Measurements from ENCODE around the gene CACHD1.
A peak's percentile ranks its signal among the peaks of the same experiment; 100 is the strongest.

The CACHD1 gene

DNA sequence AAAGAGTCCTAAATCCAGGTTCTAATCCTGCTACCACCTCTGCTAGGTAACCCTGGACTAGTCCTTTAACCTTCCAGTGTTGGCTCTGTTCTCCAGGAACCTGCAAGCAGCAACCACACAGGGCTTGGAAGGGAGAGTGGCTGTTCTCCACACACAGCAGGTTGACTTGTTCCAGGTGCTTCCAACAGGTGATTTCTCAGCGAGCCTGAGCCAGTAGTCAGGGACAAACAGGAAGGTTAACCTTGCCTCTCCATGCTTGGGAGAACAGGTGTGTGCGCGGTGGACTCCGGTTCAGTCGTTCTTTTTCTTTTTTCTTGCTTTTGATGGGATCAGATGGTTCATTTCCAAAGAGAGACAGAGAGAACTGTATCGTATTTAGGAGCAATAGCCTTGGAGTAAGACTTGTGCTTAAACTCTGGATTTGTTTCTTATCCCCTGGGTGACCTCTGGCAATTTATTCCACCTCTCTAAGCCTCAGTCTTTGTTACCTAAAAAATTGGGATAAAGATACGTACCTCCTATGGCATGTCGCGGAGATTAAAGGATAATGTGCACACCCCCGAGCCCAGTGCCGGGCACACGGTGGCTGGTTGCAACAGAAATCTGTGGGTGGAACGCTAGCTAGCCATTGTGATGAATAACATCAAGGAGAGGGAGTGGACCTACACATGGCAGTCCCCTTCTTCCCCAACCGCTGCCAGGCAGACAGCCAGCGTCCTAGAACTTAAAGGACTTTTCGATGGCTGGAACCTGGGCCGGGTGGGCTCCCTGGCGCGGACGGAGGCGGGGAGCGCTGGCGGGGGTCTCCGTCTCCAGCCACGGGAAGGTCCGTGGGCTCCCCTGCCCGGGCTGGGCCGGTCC is 583 bp upstream of the CACHD1 start:
- Mint-ChIP-seq H3K9me3 (no peaks in the 10 kb centered on the region), H3K27ac (no peak overlapping the region), H3K4me3 (peak overlapping the region; percentile 70 to 91), H3K4me1 (peaks cover 23% of the 10 kb centered on the region), H3K27me3 (peaks cover 46% of the 10 kb centered on the region)
- DNase-seq (peak in 1 of 2 donors; percentile 16), ATAC-seq (peak; percentile 15)

DNA sequence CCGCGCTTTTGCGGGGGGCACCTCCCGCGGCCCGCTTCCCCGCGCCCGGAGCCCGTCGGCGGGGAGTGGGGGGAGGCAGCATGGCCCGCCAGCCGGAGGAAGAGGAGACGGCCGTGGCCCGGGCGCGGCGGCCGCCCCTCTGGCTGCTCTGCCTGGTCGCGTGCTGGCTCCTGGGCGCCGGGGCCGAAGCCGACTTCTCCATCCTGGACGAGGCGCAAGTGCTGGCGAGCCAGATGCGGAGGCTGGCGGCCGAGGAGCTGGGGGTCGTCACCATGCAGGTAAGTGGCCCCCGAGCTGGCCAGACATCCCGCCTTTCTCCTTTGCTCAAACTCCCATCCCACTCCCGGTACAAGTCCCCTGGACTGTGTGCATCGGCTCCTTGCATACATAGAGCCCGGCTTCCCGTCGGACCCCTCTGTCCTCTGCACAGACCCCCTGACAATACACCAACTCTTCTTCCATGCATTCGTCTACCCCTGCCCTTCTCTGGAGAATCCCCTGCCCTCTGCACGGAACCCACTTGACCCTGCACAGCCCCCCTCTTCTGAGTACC is 812 bp downstream of the CACHD1 start:
- DNase-seq (peak in 1 of 2 donors; percentile 23), ATAC-seq (peak; percentile 55)
- peak overlapping the region; percentile 91 to 100 for H3K4me3 Mint-ChIP-seq
- peak overlapping the region; percentile 45 to 75 for H3K27ac Mint-ChIP-seq
- H3K4me1 Mint-ChIP-seq, result peaks cover 23% of the 10 kb centered on the region
- peaks cover 46% of the 10 kb centered on the region for H3K27me3 Mint-ChIP-seq
- no peaks in the 10 kb centered on the region for H3K9me3 Mint-ChIP-seq

DNA sequence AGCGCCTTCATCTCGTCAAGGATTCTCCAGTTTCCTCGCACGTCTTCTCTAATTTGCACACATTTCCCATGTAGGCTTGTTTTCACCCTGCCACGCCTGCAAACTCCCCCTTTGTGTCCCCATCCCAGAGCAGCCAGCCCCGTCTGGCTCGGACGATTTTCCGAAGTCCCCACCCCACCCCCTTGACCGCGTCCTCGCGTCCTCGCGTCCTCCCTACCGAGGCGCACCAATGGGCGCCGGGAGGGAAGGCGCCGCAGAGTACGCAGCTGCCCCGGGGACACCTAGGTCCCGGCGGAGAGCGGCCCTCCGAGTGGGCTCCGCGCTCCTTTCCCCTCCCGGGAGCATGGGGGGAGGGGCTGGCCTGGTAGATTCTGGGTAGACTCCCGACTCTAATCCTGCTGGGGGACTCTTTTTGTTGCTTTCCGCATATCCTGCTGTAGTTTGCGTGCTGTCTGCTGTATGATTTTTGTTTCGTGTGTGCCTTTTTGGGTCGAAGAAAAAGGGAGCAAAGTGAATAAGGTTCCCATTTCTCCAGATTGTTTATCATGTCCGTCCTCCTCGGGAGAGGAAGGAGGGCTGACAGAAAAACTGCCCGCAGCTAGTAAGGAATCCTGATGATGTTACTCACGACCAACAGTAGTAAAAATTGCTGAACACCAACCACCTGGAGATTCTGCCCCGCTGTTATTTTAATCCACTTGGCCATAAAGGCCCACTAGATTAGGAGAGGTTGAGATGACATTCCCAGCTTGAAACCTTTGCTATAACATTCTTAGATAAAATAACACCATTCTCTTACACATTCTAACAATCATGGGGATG is 1.5 kb downstream of the CACHD1 start:
- H3K27me3 Mint-ChIP-seq, result peaks cover 46% of the 10 kb centered on the region
- no peaks in the 10 kb centered on the region for H3K9me3 Mint-ChIP-seq
- DNase-seq (peak; percentile 23 to 29), ATAC-seq (peak; percentile 35)
- peaks cover 24% of the 10 kb centered on the region for H3K4me1 Mint-ChIP-seq
- peak overlapping the region; percentile 91 to 100 for H3K4me3 Mint-ChIP-seq
- H3K27ac Mint-ChIP-seq, result peak overlapping the region; percentile 45 to 77

DNA sequence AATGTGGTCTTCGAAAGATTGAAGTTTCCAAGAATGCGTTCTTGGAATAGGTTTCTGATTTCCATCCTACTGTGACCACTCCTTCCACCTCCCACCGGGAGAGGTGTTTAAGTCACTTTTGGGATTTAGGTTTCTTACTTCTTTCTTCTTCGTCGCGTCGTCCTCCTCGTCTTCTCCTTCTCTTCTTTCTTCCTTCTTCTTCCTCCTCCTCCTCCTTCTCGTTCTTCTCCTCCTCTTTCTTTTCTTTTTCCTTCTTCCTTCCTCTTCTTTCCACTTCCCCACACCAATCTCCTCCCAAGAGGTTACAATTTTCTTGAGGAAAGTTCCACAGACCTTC is 2.1 kb downstream of the CACHD1 start:
- no peaks in the 10 kb centered on the region for H3K9me3 Mint-ChIP-seq
- peaks cover 30% of the 10 kb centered on the region for H3K4me1 Mint-ChIP-seq
- H3K27me3 Mint-ChIP-seq, result peaks cover 46% of the 10 kb centered on the region
- peak overlapping the region in 1 of 2 donors; percentile 20 for H3K27ac Mint-ChIP-seq
- H3K4me3 Mint-ChIP-seq, result peak overlapping the region; percentile 39 to 63
- ATAC-seq (no peak), DNase-seq (no peak)

DNA sequence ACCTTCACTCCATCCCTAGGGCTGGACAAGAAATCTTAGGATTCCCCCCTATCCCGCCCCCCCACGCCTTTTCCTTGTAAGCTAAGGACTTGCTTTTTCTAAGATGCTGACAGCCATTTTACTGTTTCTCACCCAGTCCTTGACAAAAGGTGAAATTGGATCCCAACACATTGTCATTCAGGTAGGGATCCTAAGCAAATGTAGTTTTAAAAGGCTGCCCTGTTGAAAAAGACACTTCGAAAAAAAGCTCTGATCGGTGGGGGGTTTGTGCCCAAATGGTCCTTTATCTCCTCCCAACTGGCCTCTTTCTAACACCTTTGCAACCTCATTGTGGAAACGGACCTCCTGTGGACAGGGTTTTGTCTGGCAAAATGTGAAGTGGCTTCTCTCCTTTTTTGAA is 2.9 kb downstream of the CACHD1 start:
- ATAC-seq, result no peak
- Mint-ChIP-seq H3K4me3 (no peak overlapping the region), H3K27me3 (peaks cover 39% of the 10 kb centered on the region)

DNA sequence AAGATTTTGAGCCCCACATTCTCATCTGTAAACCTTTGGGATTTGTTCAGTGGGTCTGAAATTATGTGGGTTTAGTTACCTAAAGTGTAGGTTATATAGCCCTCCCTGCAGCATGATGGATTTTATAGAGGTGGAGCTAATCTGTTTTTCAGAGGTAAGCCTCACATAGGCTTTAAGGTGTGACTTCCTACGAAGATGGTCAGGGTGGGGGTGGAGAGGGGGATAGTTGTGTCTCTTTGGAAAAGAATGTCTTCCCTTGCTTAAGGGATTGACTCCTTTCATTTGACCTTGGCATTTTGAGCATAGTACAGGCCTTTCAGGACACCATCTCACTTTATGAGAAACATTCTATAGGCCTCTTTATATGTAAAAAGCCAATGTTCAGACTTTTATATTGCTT is 3.4 kb downstream of the CACHD1 start:
- Mint-ChIP-seq H3K27ac (no peak overlapping the region), H3K4me3 (no peak overlapping the region), H3K9me3 (no peaks in the 10 kb centered on the region), H3K27me3 (peaks cover 33% of the 10 kb centered on the region), H3K4me1 (peaks cover 32% of the 10 kb centered on the region)
- DNase-seq, result no peak
- no peak for ATAC-seq

More for the DNA sequence above, 2.9 kb downstream of the CACHD1 start:
- no peak overlapping the region for H3K27ac Mint-ChIP-seq
- no peaks in the 10 kb centered on the region for H3K9me3 Mint-ChIP-seq
- DNase-seq, result no peak
- peaks cover 32% of the 10 kb centered on the region for H3K4me1 Mint-ChIP-seq

DNA sequence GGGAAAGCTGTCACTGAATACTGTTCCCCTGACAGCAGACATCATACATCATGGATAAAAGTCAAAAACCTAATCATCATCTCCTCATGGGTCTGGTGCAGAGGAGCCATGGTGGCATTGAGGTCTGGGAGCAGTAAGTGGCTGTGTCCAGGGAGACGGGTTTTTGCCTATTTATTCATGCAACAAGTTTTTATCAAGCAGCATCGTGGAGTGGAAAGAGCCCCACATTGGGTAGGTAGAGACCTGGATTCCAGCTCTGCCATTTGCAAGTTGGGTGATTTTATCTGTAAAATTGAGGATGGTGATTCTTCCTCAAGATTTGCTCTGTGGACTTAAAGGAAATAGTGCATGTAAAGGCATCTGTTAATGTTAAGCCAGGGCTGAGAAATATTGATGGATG is 4.2 kb downstream of the CACHD1 start:
- Mint-ChIP-seq H3K4me1 (peaks cover 32% of the 10 kb centered on the region), H3K27me3 (peaks cover 25% of the 10 kb centered on the region)
- no peak for ATAC-seq

DNA sequence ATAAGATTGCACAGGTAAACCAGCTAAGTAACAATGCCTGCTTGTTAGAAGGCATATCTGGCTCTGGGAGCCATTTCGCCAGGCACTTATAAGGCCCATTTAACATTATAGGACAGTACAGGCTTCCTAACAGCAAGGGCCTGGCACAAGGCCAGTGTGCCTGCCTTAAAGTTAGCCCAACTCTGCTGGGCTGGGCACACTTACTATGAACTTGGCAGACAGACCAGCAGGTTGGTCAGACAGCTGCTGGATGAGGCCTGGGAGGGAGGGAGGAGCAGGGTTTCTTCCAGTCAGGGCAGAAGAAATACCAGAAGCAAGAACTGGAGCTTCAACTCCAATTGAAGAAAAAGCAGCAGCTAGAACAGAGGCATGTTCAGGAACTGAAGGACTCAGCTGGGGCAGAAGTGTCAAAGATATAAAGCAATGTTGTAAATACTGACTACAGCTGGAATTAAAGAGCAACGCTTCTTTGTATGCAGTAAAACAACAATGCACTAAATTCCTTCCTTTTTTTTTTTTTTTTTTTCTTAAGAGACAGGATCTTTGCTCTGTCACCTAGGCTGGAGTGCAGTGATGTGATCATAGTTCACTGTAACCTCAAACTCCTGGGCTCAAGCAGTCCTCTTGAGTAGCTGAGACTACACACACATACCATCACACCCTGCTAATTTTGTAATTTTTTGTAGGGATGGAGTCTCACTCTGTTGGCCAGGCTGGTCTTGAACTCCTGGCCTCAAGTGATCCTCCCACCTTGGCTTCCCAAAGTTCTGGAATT is 4.9 kb downstream of the CACHD1 start:
- ATAC-seq, result no peak
- Mint-ChIP-seq H3K4me3 (no peak overlapping the region), H3K9me3 (no peaks in the 10 kb centered on the region), H3K4me1 (peaks cover 26% of the 10 kb centered on the region), H3K27ac (no peak overlapping the region), H3K27me3 (peaks cover 19% of the 10 kb centered on the region)
- no peak for DNase-seq

More for the DNA sequence above, 4.2 kb downstream of the CACHD1 start:
- H3K9me3 Mint-ChIP-seq, result no peaks in the 10 kb centered on the region
- no peak overlapping the region for H3K27ac Mint-ChIP-seq
- DNase-seq, result no peak
- no peak overlapping the region for H3K4me3 Mint-ChIP-seq

DNA sequence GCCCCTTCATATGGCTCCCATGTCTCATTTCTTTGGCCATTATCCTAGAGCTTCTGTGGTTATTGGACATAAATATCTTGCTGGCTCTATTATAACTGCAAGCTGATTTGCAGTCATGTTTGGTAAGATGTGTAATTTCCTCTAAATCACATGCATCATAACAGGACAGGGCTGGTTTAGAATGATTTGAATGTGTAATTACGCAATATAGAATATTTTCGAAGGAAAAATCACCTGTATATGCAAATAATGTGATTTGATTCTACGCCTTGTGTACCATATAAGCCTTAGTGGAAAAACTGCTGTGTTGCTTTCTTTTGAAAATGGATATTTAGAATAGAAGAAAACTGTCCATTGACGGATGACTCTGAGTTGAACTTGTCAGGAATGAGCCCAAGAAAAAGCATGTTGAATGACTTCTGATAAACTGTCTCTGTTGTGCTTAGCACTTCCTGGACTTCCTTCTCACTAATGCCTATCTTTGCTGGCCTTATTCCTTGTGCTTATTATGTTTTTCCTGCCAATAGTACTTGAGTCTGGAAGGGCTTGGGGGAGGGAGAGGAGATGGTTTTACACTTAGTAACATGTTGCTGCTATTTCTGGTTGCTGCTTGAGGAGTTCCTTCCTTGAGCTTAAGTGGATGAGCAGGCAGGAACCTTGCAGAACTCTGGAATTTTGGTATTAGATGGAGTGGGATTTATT is 6.5 kb downstream of the CACHD1 start:
- ATAC-seq (no peak), DNase-seq (no peak)
- Mint-ChIP-seq H3K4me3 (no peak overlapping the region), H3K9me3 (no peaks in the 10 kb centered on the region), H3K27ac (peak overlapping the region in 1 of 2 donors; percentile 4), H3K27me3 (peaks cover 11% of the 10 kb centered on the region), H3K4me1 (peaks cover 19% of the 10 kb centered on the region)

DNA sequence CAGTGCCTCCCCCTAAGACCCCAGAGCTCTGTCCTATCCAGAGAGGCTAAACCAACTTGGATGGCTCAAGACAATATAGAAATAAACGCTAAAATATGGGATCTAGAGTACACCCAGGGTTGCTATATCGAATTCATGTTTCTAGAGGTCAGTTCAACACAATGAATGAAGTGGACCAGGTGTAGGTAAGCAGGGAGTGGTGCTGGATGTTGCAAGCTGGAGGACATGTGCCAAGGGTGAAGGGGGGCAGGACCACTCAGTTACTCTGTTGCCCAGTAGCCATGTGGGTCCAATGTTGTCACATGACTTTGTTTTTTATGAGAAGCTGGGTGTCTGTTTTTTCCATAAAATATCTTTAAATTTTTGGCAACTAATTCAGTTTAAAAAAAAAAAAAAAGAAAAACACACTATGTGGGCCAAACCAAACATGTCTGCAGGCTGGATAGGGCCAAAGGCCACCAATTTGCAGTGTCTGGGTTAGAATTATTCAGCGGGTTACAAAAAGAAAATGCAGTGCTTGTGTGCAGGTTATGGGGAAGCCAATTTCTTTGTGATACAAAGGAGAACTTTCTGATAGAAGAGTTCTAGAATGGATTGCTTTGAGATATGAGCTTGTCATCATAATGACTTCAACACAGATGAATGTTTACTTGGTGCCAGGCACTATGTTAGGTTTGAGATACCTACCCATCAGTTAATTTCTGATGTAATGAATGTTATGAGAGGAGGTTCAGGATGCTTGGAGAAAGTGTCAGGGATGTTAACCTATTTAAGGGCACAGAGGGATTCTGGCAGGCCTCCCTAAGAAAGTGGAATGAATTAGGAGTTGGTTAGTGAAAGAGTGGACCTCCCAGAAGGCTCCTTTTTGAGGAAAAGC is 8.9 kb downstream of the CACHD1 start:
- no peak for DNase-seq
- no peaks in the 10 kb centered on the region for H3K9me3 Mint-ChIP-seq
- H3K27ac Mint-ChIP-seq, result no peak overlapping the region
- no peaks in the 10 kb centered on the region for H3K27me3 Mint-ChIP-seq
- H3K4me3 Mint-ChIP-seq, result no peak overlapping the region
- H3K4me1 Mint-ChIP-seq, result peaks cover 9% of the 10 kb centered on the region
- no peak for ATAC-seq

DNA sequence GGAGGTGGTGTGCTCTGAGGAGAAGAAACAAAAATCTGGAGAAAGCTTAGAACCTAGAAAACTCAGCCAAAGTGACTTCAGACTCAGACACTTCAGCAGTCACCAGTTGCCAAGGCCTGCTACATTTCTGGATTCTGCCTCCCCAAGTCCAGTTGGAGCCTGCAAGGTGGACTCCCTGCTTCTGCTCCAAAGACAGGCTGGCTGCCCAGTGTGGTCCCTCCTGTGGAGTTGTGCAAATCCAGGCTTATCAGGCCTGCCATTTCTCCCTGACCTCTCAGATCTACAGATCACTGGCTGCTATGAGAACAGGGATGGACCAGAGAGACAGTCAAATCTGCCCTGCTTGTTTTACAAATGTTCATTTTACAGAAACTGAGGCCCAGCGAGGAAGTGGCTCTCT is 9.9 kb downstream of the CACHD1 start:
- no peak overlapping the region for H3K4me3 Mint-ChIP-seq
- ATAC-seq (no peak), DNase-seq (no peak)
- peaks cover 9% of the 10 kb centered on the region for H3K4me1 Mint-ChIP-seq
- H3K9me3 Mint-ChIP-seq, result no peaks in the 10 kb centered on the region
- H3K27ac Mint-ChIP-seq, result no peak overlapping the region
- H3K27me3 Mint-ChIP-seq, result no peaks in the 10 kb centered on the region

DNA sequence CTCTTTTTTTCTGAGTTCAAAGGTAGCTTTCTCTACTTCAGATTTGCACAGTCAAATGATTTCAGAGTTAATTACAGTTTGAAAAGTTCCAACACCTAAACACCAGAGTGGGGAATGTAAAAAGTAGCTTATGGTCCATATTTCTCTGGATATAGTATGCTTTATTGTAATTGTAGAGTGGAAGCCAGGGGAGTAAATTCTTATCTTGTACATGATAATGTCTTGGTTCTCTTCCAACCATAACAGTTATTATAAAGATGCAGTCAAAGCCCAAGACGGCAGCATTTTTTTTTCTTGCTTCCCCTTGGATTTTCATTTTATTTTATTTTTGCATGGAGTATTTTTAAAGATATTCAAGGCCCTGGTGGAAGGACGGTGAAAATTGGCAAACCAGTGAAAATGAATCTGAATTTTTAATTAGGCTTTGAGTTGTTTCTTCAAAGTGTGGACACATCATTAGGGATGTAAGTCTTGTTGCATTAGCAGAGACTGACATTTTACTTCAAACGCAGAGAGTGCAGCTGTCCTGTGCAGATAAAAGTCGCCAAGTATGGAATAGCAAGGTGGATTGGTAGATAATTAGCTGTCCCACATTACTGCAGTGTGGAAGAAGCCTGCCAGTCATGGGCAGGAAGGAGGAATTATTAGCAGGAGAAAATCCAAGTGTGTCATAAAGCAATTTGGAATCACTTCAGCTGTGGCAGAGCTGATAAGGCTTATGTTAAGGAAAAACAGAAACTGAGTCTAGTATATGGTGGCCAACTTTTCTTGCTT is 11.3 kb downstream of the CACHD1 start:
- DNase-seq (no peak), ATAC-seq (no peak)
- Mint-ChIP-seq H3K4me3 (no peak overlapping the region), H3K9me3 (no peaks in the 10 kb centered on the region), H3K4me1 (peaks cover 9% of the 10 kb centered on the region), H3K27ac (peak overlapping the region in 1 of 2 donors; percentile 70), H3K27me3 (no peaks in the 10 kb centered on the region)

DNA sequence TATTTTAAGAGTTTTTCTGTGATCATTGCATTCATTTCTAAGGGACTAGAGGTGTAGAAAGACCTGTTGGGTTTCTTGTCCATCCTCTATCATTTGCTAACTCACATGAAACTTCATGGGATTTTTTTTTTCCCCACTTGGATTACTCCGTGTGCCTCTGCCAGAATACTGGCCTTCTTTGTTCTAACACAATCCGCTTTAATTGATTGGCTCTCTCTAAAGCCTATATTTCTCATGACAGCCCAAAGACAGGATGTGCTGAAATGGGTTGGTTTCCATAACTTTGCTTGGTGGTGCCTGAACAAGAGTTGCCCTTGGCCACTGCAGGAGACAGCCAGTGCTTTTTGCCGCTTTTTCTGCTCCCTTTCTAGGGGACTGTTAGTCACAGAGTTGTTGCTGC is 12.2 kb downstream of the CACHD1 start:
- no peaks in the 10 kb centered on the region for H3K27me3 Mint-ChIP-seq
- no peaks in the 10 kb centered on the region for H3K9me3 Mint-ChIP-seq
- no peak overlapping the region for H3K4me3 Mint-ChIP-seq
- ATAC-seq (no peak), DNase-seq (no peak)
- H3K27ac Mint-ChIP-seq, result no peak overlapping the region
- peaks cover under 1% of the 10 kb centered on the region for H3K4me1 Mint-ChIP-seq
